Measurements from ENCODE around the gene NOTO.

The NOTO gene

GRCh38 chr2:73210696-73211095, 8.3 kb downstream of the NOTO start:
- TF ChIP-seq CTCF (IDR thresholded peaks at IDR 0.05; ENCODE audit: low read depth, low read length), result no peak
- no peaks in the 10 kb centered on the region for H3K9me3 ChIP-seq (ENCODE audit: severe bottlenecking)
- H3K27me3 ChIP-seq (ENCODE audit: insufficient read depth, low read depth, severe bottlenecking), result no peaks in the 10 kb centered on the region
- H3K36me3 ChIP-seq, result peaks cover 3% of the 10 kb centered on the region; the same call in 1 of the 2 replicates
- H3K27ac ChIP-seq, result no peak overlapping the region
- no peak for DNase-seq
- no peak overlapping the region for H3K4me3 ChIP-seq (ENCODE audit: low read depth, low read length)

- DNase-seq, result no peak
- Histone ChIP-seq H3K4me3 (ENCODE audit: low read depth, low read length) (no peak overlapping the region), H3K27ac (no peak overlapping the region), H3K36me3 (peaks cover 3% of the 10 kb centered on the region; the same call in 1 of the 2 replicates), H3K27me3 (ENCODE audit: insufficient read depth, low read depth, severe bottlenecking) (no peaks in the 10 kb centered on the region), H3K9me3 (ENCODE audit: severe bottlenecking) (no peaks in the 10 kb centered on the region)
- TF ChIP-seq CTCF (IDR thresholded peaks at IDR 0.05; ENCODE audit: low read depth, low read length), result no peak
Observed at GRCh38 chr2:73212098-73212447, 9.7 kb downstream of the NOTO start.

GRCh38 chr2:73212448-73213176, 10.2 kb downstream of the NOTO start:
- DNase-seq, result peak; percentile 85
- Histone ChIP-seq H3K27me3 (ENCODE audit: insufficient read depth, low read depth, severe bottlenecking) (no peaks in the 10 kb centered on the region), H3K27ac (no peak overlapping the region), H3K36me3 (peaks cover 3% of the 10 kb centered on the region; the same call in 1 of the 2 replicates), H3K4me3 (ENCODE audit: low read depth, low read length) (no peak overlapping the region), H3K9me3 (ENCODE audit: severe bottlenecking) (no peaks in the 10 kb centered on the region)
- TF ChIP-seq CTCF (IDR thresholded peaks at IDR 0.05; ENCODE audit: low read depth, low read length), result peak; percentile 99

- H3K36me3 ChIP-seq, result peaks cover 8% of the 10 kb centered on the region
- H3K27ac ChIP-seq, result peak within 1 kb of the TSS; percentile 77
- peak within 1 kb of the TSS; percentile 93 for H3K4me3 ChIP-seq (ENCODE audit: low read depth, low read length)
- H3K27me3 ChIP-seq (ENCODE audit: insufficient read depth, low read depth, severe bottlenecking), result no peaks in the 10 kb centered on the region
- no peaks in the 10 kb centered on the region for H3K9me3 ChIP-seq (ENCODE audit: severe bottlenecking)
- no peak for TF ChIP-seq CTCF (IDR thresholded peaks at IDR 0.05; ENCODE audit: low read depth, low read length)
- DNase-seq, result peak; percentile 90
Observed at GRCh38 chr2:73214120-73215035, 12.0 kb downstream of the NOTO start, which contains the start of gene SMYD5. Gene SMYD5, plus strand, starts transcription at chr2:73214245. Its CDS starts 22 bp downstream, at chr2:73214267.

- DNase-seq, result no peak
- H3K27me3 ChIP-seq (ENCODE audit: insufficient read depth, low read depth, severe bottlenecking), result no peaks in the 10 kb centered on the region
- no peak for TF ChIP-seq CTCF (IDR thresholded peaks at IDR 0.05; ENCODE audit: low read depth, low read length)
- peaks cover 16% of the 10 kb centered on the region for H3K36me3 ChIP-seq
- H3K9me3 ChIP-seq (ENCODE audit: severe bottlenecking), result no peaks in the 10 kb centered on the region
- no peak overlapping the region for H3K27ac ChIP-seq
- peak overlapping the region; percentile 93; the same call in 1 of the 2 replicates for H3K4me3 ChIP-seq (ENCODE audit: low read depth, low read length)
Observed at GRCh38 chr2:73215254-73215653, 12.9 kb downstream of the NOTO start.
